ENCODE data around the gene CDKN2B.

The CDKN2B gene

GRCh38 chr9:22033012-22033630 lies 24.0 kb upstream of the CDKN2B start:
- no peaks in the 10 kb centered on the region for H3K36me3 ChIP-seq (ENCODE audit: control insufficient read depth, low read depth, low read length)
- no peaks in the 10 kb centered on the region for H3K4me1 ChIP-seq (ENCODE audit: control insufficient read depth, low read depth, low read length)
- no peak overlapping the region for H3K27ac ChIP-seq (ENCODE audit: low read length)
- no peak overlapping the region for H3K4me3 ChIP-seq (ENCODE audit: low read length)
- no peaks in the 10 kb centered on the region for H3K9me3 ChIP-seq (ENCODE audit: control insufficient read depth, low read depth, low read length)
- H3K9ac ChIP-seq (ENCODE audit: low read length), result no peak overlapping the region
- H3K27me3 ChIP-seq (ENCODE audit: control insufficient read depth, insufficient read depth, low read length), result no peaks in the 10 kb centered on the region

- Histone ChIP-seq H3K27ac (ENCODE audit: low read length) (no peak overlapping the region), H3K9ac (ENCODE audit: low read length) (no peak overlapping the region)
Observed at GRCh38 chr9:22031655-22032411, 22.7 kb upstream of the CDKN2B start.

GRCh38 chr9:22030101-22030598 lies 21.0 kb upstream of the CDKN2B start:
- no peaks in the 10 kb centered on the region for H3K4me1 ChIP-seq (ENCODE audit: control insufficient read depth, low read depth, low read length)
- no peak overlapping the region for H3K27ac ChIP-seq (ENCODE audit: low read length)
- H3K9me3 ChIP-seq (ENCODE audit: control insufficient read depth, low read depth, low read length), result no peaks in the 10 kb centered on the region
- no peak overlapping the region for H3K4me3 ChIP-seq (ENCODE audit: low read length)
- no peak overlapping the region for H3K9ac ChIP-seq (ENCODE audit: low read length)
- no peaks in the 10 kb centered on the region for H3K36me3 ChIP-seq (ENCODE audit: control insufficient read depth, low read depth, low read length)
- no peaks in the 10 kb centered on the region for H3K27me3 ChIP-seq (ENCODE audit: control insufficient read depth, insufficient read depth, low read length)

More at GRCh38 chr9:22031655-22032411, 22.7 kb upstream of the CDKN2B start:
- Histone ChIP-seq H3K4me1 (ENCODE audit: control insufficient read depth, low read depth, low read length) (no peaks in the 10 kb centered on the region), H3K4me3 (ENCODE audit: low read length) (no peak overlapping the region), H3K9me3 (ENCODE audit: control insufficient read depth, low read depth, low read length) (no peaks in the 10 kb centered on the region), H3K27me3 (ENCODE audit: control insufficient read depth, insufficient read depth, low read length) (no peaks in the 10 kb centered on the region), H3K36me3 (ENCODE audit: control insufficient read depth, low read depth, low read length) (no peaks in the 10 kb centered on the region)

GRCh38 chr9:22029231-22029630 lies 20.1 kb upstream of the CDKN2B start:
- H3K36me3 ChIP-seq (ENCODE audit: control insufficient read depth, low read depth, low read length), result no peaks in the 10 kb centered on the region
- no peaks in the 10 kb centered on the region for H3K4me1 ChIP-seq (ENCODE audit: control insufficient read depth, low read depth, low read length)
- H3K4me3 ChIP-seq (ENCODE audit: low read length), result no peak overlapping the region
- no peaks in the 10 kb centered on the region for H3K27me3 ChIP-seq (ENCODE audit: control insufficient read depth, insufficient read depth, low read length)
- H3K9ac ChIP-seq (ENCODE audit: low read length), result no peak overlapping the region
- no peaks in the 10 kb centered on the region for H3K9me3 ChIP-seq (ENCODE audit: control insufficient read depth, low read depth, low read length)
- H3K27ac ChIP-seq (ENCODE audit: low read length), result no peak overlapping the region

GRCh38 chr9:22028394-22028793 lies 19.3 kb upstream of the CDKN2B start:
- H3K27ac ChIP-seq (ENCODE audit: low read length), result no peak overlapping the region
- H3K4me1 ChIP-seq (ENCODE audit: control insufficient read depth, low read depth, low read length), result no peaks in the 10 kb centered on the region
- H3K4me3 ChIP-seq (ENCODE audit: low read length), result no peak overlapping the region
- no peaks in the 10 kb centered on the region for H3K9me3 ChIP-seq (ENCODE audit: control insufficient read depth, low read depth, low read length)
- H3K27me3 ChIP-seq (ENCODE audit: control insufficient read depth, insufficient read depth, low read length), result no peaks in the 10 kb centered on the region
- no peaks in the 10 kb centered on the region for H3K36me3 ChIP-seq (ENCODE audit: control insufficient read depth, low read depth, low read length)
- H3K9ac ChIP-seq (ENCODE audit: low read length), result no peak overlapping the region

- Histone ChIP-seq H3K4me3 (ENCODE audit: low read length) (no peak overlapping the region), H3K27me3 (ENCODE audit: control insufficient read depth, insufficient read depth, low read length) (no peaks in the 10 kb centered on the region), H3K9ac (ENCODE audit: low read length) (no peak overlapping the region), H3K27ac (ENCODE audit: low read length) (no peak overlapping the region), H3K9me3 (ENCODE audit: control insufficient read depth, low read depth, low read length) (no peaks in the 10 kb centered on the region), H3K4me1 (ENCODE audit: control insufficient read depth, low read depth, low read length) (no peaks in the 10 kb centered on the region), H3K36me3 (ENCODE audit: control insufficient read depth, low read depth, low read length) (no peaks in the 10 kb centered on the region)
Observed at GRCh38 chr9:22026696-22027095, 17.6 kb upstream of the CDKN2B start.

GRCh38 chr9:22022396-22022795 lies 13.3 kb upstream of the CDKN2B start:
- Histone ChIP-seq H3K9me3 (ENCODE audit: control insufficient read depth, low read depth, low read length) (no peaks in the 10 kb centered on the region), H3K4me1 (ENCODE audit: control insufficient read depth, low read depth, low read length) (no peaks in the 10 kb centered on the region), H3K36me3 (ENCODE audit: control insufficient read depth, low read depth, low read length) (no peaks in the 10 kb centered on the region), H3K4me3 (ENCODE audit: low read length) (no peak overlapping the region), H3K27me3 (ENCODE audit: control insufficient read depth, insufficient read depth, low read length) (no peaks in the 10 kb centered on the region), H3K27ac (ENCODE audit: low read length) (no peak overlapping the region), H3K9ac (ENCODE audit: low read length) (no peak overlapping the region)

GRCh38 chr9:22010866-22011625 lies 1.9 kb upstream of the CDKN2B start:
- H3K4me3 ChIP-seq (ENCODE audit: low read length), result no peak overlapping the region
- peaks cover 3% of the 10 kb centered on the region for H3K4me1 ChIP-seq (ENCODE audit: control insufficient read depth, low read depth, low read length)
- H3K27ac ChIP-seq (ENCODE audit: low read length), result no peak overlapping the region
- H3K27me3 ChIP-seq (ENCODE audit: control insufficient read depth, insufficient read depth, low read length), result peaks cover 56% of the 10 kb centered on the region
- no peaks in the 10 kb centered on the region for H3K36me3 ChIP-seq (ENCODE audit: control insufficient read depth, low read depth, low read length)
- H3K9ac ChIP-seq (ENCODE audit: low read length), result no peak overlapping the region
- H3K9me3 ChIP-seq (ENCODE audit: control insufficient read depth, low read depth, low read length), result no peaks in the 10 kb centered on the region

GRCh38 chr9:22009506-22009867 lies 382 bp upstream of the CDKN2B start:
- H3K27me3 ChIP-seq (ENCODE audit: control insufficient read depth, insufficient read depth, low read length), result peaks cover 72% of the 10 kb centered on the region
- H3K36me3 ChIP-seq (ENCODE audit: control insufficient read depth, low read depth, low read length), result no peaks in the 10 kb centered on the region
- no peak overlapping the region for H3K9ac ChIP-seq (ENCODE audit: low read length)
- no peaks in the 10 kb centered on the region for H3K9me3 ChIP-seq (ENCODE audit: control insufficient read depth, low read depth, low read length)
- H3K4me1 ChIP-seq (ENCODE audit: control insufficient read depth, low read depth, low read length), result peaks cover 12% of the 10 kb centered on the region
- peak overlapping the region; percentile 71 for H3K4me3 ChIP-seq (ENCODE audit: low read length)
- H3K27ac ChIP-seq (ENCODE audit: low read length), result no peak overlapping the region

GRCh38 chr9:22008384-22008716 lies 755 bp downstream of the CDKN2B start:
- Histone ChIP-seq H3K27ac (ENCODE audit: low read length) (no peak overlapping the region), H3K27me3 (ENCODE audit: control insufficient read depth, insufficient read depth, low read length) (peaks cover 83% of the 10 kb centered on the region), H3K4me1 (ENCODE audit: control insufficient read depth, low read depth, low read length) (peaks cover 12% of the 10 kb centered on the region), H3K36me3 (ENCODE audit: control insufficient read depth, low read depth, low read length) (no peaks in the 10 kb centered on the region), H3K4me3 (ENCODE audit: low read length) (peak overlapping the region; percentile 71), H3K9ac (ENCODE audit: low read length) (no peak overlapping the region), H3K9me3 (ENCODE audit: control insufficient read depth, low read depth, low read length) (no peaks in the 10 kb centered on the region)

- Histone ChIP-seq H3K27me3 (ENCODE audit: control insufficient read depth, insufficient read depth, low read length) (peaks cover 93% of the 10 kb centered on the region), H3K9ac (ENCODE audit: low read length) (no peak overlapping the region), H3K4me3 (ENCODE audit: low read length) (peak overlapping the region; percentile 59)
Observed at GRCh38 chr9:22005702-22006606, 3.2 kb downstream of the CDKN2B start.

More at GRCh38 chr9:22005702-22006606, 3.2 kb downstream of the CDKN2B start:
- Histone ChIP-seq H3K36me3 (ENCODE audit: control insufficient read depth, low read depth, low read length) (no peaks in the 10 kb centered on the region), H3K4me1 (ENCODE audit: control insufficient read depth, low read depth, low read length) (peaks cover 12% of the 10 kb centered on the region), H3K9me3 (ENCODE audit: control insufficient read depth, low read depth, low read length) (no peaks in the 10 kb centered on the region), H3K27ac (ENCODE audit: low read length) (no peak overlapping the region)

Measured in iPS-18a (cell line).